ENCODE measurements around the gene PHF14. TPM values are rescaled to one million over a fixed set of nuclear protein-coding genes. Genes with fewer than 3 reads are reported as not detected.

PHF14 gene
- total RNA-seq, 1 experiment from 2014 or later = 50.8 TPM

DNA sequence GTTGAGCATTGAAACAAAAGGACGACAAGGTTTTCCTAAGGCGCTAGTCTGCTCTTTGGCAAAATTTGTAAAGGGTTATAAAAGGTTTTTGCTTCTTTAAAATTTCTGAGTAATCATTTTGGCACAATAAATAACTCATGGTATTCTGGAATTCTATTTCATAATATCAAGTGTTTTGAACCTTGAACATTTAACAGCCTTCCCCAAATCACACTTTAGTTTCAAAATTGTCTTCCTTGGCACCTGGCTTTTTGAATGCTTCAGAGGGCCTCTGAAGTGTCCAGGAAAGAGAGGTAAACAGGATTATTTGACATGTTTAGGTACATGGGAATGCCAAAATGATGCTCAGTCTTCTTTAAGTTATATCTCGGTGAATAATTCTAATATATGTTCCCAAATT, 220.8 kb downstream of the PHF14 start:
- Histone ChIP-seq H3K9me3 (ENCODE audit: control insufficient read depth, low read depth, low read length) (no peaks in the 10 kb centered on the region), H2AFZ (ENCODE audit: low read length) (no peak overlapping the region), H3K4me1 (ENCODE audit: insufficient read depth, low read length) (0 out of 2 replicates have a peak, but pooled peaks cover 4% of the 10 kb centered on the region), H3K79me1 (ENCODE audit: insufficient read depth, low read depth, low read length, poor library complexity, severe bottlenecking) (no peaks in the 10 kb centered on the region), H2BK5ac (ENCODE audit: insufficient read length, low read length) (no peak overlapping the region), H3K14ac (ENCODE audit: insufficient read depth, low read length) (no peak overlapping the region), H3K27ac (ENCODE audit: insufficient read length, low read depth, low read length) (no peak overlapping the region), H2BK12ac (ENCODE audit: insufficient read length, low read depth, low read length) (no peak overlapping the region), H3K4ac (ENCODE audit: low read depth, low read length) (no peak overlapping the region), H3K23me2 (ENCODE audit: insufficient read length, low read depth, low read length, poor library complexity, severe bottlenecking) (no peaks in the 10 kb centered on the region), H3K9ac (ENCODE audit: extremely low read depth, insufficient read length, low read length) (no peak overlapping the region), H4K5ac (ENCODE audit: insufficient read length, low read depth, low read length) (no peak overlapping the region), H4K91ac (ENCODE audit: insufficient read length, low read depth, low read length) (no peak overlapping the region), H3K56ac (ENCODE audit: insufficient read length, low read depth, low read length) (no peak overlapping the region), H2BK20ac (ENCODE audit: low read depth, low read length, poor library complexity, severe bottlenecking) (no peak overlapping the region), H3K27me3 (ENCODE audit: insufficient read depth, low read length) (no peaks in the 10 kb centered on the region), H3T11ph (ENCODE audit: low read length) (no peak overlapping the region), H4K20me1 (ENCODE audit: control insufficient read depth, insufficient read depth, insufficient read length) (no peaks in the 10 kb centered on the region), H2BK120ac (ENCODE audit: low read depth, low read length, poor library complexity, severe bottlenecking) (no peak overlapping the region), H3K23ac (ENCODE audit: insufficient read length, low read depth, low read length) (no peak overlapping the region), H2BK15ac (ENCODE audit: low read depth, low read length) (no peak overlapping the region), H4K8ac (replicated peaks; ENCODE audit: insufficient read length, low read depth, low read length) (no peak overlapping the region), H3K18ac (ENCODE audit: insufficient read length, low read depth, low read length) (no peak overlapping the region), H3K79me2 (ENCODE audit: insufficient read depth, low read length) (no peaks in the 10 kb centered on the region), H3K4me2 (ENCODE audit: insufficient read depth, insufficient read length, low read length) (no peak overlapping the region), H2AK5ac (ENCODE audit: insufficient read length, low read length) (no peak overlapping the region)
- WGBS (ENCODE audit: extremely low coverage, insufficient read length, low lambda C conversion rate) = no CpG with 5 or more reads among the region's 3 CpGs
- Mint-ChIP-seq H3K4me1 (peaks cover 42 to 77% of the 10 kb centered on the region in 2 experiments), H3K27ac (peak overlapping the region in 2 of 3 experiments; percentile 97 to 99; a peak in 3 of 7 replicates), H3K9me3 (no peaks in the 10 kb centered on the region; a peak in 1 of 5 replicates), H3K36me3 (ENCODE audit: insufficient read depth in 1 of 3, low read depth in 3 of 3) (no peaks in the 10 kb centered on the region; a peak in 1 of 7 replicates), H3K27me3 (ENCODE audit: low read depth) (peaks cover 87% of the 10 kb centered on the region), H3K4me3 (peak overlapping the region in 1 of 2 experiments; percentile 45; a peak in 1 of 5 replicates)
- no peak for DNase-seq
- TF ChIP-seq, protein P1, sequence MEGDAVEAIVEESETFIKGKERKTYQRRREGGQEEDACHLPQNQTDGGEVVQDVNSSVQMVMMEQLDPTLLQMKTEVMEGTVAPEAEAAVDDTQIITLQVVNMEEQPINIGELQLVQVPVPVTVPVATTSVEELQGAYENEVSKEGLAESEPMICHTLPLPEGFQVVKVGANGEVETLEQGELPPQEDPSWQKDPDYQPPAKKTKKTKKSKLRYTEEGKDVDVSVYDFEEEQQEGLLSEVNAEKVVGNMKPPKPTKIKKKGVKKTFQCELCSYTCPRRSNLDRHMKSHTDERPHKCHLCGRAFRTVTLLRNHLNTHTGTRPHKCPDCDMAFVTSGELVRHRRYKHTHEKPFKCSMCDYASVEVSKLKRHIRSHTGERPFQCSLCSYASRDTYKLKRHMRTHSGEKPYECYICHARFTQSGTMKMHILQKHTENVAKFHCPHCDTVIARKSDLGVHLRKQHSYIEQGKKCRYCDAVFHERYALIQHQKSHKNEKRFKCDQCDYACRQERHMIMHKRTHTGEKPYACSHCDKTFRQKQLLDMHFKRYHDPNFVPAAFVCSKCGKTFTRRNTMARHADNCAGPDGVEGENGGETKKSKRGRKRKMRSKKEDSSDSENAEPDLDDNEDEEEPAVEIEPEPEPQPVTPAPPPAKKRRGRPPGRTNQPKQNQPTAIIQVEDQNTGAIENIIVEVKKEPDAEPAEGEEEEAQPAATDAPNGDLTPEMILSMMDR (conservative IDR thresholded peaks at IDR 0.05) = no peak

Measured in H9 (cell line).